GM12892 (cell line): Measurements from ENCODE around the gene RPS6KC1.
"Not testable (repeated sequence)": the region's sequence is repeated elsewhere in the genome, so short reads cannot be mapped to it uniquely, and the experiment has no call there.

ENCODE experiments used
- DNase-seq: peaks from one replicate; pipeline ENCODE4 v3.0.0; 2011; ENCODE audit not compliant: insufficient read length
- FAIRE-seq: peaks from 2 replicates; lab custom pipeline; 2011; peaks lifted over from hg19 to GRCh38; lab: Jason Lieb, UNC
- POLR2A ChIP-seq: IDR thresholded peaks from 2 replicates; pipeline ENCODE4 v1.6.1; 2011; ENCODE audit warnings: low read depth, low read length, control low read depth
- POLR2AphosphoS5 ChIP-seq: IDR thresholded peaks from 2 replicates; pipeline ENCODE4 v1.6.1; 2011; ENCODE audit warnings: low read depth, low read length, control low read depth
- TAF1 ChIP-seq: IDR thresholded peaks from 2 replicates; pipeline ENCODE4 v1.6.1; 2011; ENCODE audit warnings: low read depth, mild to moderate bottlenecking, control low read depth, low read length, borderline replicate concordance

Gene RPS6KC1

GRCh38 chr1:213138391-213138790 lies 87.3 kb downstream of the RPS6KC1 start:
- DNase-seq (no peak), FAIRE-seq (no peak)
- no peak for TF ChIP-seq TAF1
- no peak for TF ChIP-seq POLR2AphosphoS5
- no peak for TF ChIP-seq POLR2A

DNA sequence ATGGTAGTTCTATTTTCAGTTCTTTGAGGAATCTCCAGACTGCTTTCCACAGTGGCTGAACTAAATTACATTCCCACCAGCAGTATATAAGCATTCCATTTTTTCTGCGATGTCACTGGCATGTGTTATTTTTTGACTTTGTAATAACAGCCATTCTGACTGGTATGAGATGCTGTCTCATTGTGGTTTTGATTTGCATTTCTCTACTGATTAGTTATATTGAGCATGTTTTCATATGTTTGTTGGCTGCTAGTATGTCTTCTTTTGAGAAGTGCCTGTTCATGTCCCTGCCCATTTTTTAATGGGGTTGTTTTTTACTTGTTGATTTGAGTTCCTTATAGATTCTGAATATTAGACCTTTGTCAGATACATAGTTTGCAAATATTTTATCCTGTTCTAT lies 87.9 kb downstream of the RPS6KC1 start:
- DNase-seq (no peak), FAIRE-seq (no peak)
- TF ChIP-seq POLR2AphosphoS5 (no peak), POLR2A (no peak), TAF1 (no peak)

DNA sequence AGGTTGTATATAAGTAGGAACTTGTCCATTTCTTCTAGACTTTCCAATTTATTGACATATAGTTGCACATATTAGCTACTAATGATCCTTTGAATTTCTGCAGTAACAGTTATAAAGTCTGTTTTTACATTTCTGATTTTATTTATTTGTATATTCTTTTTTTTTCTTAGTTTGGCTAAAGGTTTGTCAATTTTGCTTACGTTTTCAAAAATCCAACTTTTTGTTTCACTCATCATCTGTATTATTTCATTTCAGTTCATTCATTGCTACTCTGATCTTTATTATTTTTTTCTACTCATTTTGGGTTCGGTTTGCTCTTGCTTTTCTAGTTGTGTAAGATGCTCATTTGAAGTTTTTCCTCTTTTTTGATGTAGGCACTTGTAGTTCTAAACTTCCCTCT lies 97.9 kb downstream of the RPS6KC1 start:
- TF ChIP-seq TAF1 (no peak), POLR2A (no peak), POLR2AphosphoS5 (no peak)
- FAIRE-seq (no peak), DNase-seq (no peak)

GRCh38 chr1:213150090-213150489 lies 99.0 kb downstream of the RPS6KC1 start:
- DNase-seq, FAIRE-seq: not testable (repeated sequence)

GRCh38 chr1:213154056-213154685 lies 103.1 kb downstream of the RPS6KC1 start:
- DNase-seq (no peak), FAIRE-seq (no peak)
- no peak for TF ChIP-seq TAF1
- TF ChIP-seq POLR2A: no peak
- no peak for TF ChIP-seq POLR2AphosphoS5

DNA sequence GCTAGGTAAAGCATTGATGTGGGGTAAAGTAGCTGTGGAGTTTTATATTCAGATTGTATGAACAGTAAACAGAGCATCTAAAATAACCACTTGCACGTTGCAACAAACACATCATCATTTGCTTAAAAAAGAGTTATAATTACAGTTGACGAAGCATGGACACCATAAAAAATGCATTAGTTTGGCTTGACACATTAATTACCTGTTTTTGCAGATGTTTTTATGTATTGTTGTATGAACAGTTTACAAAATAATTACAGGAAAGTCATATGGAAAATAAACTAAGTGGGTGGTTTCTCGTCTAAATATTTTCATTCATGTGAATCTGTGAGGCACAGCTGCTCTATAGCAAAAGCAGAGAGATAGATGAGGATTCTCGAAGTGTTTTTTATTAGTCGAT lies 108.3 kb downstream of the RPS6KC1 start:
- TF ChIP-seq TAF1: no peak
- TF ChIP-seq POLR2A: no peak
- no peak for TF ChIP-seq POLR2AphosphoS5
- FAIRE-seq: no peak
- DNase-seq: no peak

- not testable (repeated sequence) for DNase-seq, FAIRE-seq
Measured at GRCh38 chr1:213160442-213160841, 109.4 kb downstream of the RPS6KC1 start.

DNA sequence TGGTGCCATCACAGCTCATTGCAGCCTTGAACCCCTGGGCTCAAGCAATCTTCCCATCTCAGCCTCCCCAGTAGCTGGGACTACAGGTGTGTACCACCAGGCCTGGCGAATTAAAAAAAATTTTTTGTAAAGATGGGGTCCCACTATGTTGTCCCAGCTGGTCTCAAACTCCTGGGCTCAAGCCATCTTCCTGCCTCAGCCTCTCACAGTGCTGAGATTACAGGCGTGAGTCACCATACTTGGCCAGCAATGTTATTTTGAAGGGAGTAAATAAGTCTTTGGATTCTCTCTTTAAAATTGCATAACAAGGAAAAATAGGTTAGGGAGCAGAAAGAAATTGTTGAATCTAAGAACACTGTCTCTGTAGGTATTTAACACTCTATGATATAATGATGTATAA lies 111.3 kb downstream of the RPS6KC1 start:
- DNase-seq (no peak), FAIRE-seq (no peak)
- TF ChIP-seq POLR2AphosphoS5: no peak
- TF ChIP-seq POLR2A: no peak
- TF ChIP-seq TAF1: no peak

DNA sequence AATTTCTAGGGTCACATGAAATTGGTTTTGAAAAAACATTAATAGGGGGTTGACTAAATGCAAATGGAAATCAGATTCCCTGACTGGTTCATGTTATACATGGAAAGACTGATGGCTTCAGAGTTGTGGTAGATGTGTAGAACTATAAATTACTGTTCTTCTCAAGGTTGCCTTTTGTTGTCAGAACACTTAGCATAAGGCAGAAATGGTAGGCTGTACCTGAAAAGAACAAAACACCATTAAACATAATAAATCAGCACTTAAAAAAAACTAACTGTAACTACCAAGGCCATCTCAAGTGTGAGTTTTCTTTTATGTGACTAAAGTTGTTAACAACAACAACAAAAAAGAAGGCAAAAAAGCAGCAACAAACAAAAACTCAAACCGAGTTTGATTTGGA lies 111.8 kb downstream of the RPS6KC1 start:
- TF ChIP-seq POLR2A: no peak
- TF ChIP-seq TAF1: no peak
- no peak for TF ChIP-seq POLR2AphosphoS5
- no peak for DNase-seq
- no peak for FAIRE-seq

DNA sequence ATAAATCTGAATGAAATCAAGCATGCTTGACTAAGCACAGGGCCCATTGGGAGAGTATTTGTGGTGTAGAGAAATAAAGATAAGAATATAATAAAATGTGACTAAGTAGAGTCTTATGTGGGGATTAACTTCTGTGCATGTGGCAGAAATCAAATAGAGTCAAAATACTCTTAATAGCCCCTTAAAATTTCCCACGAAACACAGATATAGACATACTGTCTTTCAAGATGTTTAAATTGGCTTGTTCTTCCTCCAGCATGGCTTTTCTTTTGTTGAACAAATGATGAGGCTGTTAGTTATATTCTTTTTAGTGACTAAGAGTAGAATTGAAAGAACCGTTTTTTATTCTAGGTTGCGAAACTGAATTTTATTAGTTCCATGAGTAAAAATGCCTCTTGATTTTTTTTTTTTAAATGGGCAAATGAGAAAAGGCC lies 112.3 kb downstream of the RPS6KC1 start:
- DNase-seq: no peak
- FAIRE-seq: no peak
- TF ChIP-seq TAF1 (no peak), POLR2AphosphoS5 (no peak), POLR2A (no peak)

DNA sequence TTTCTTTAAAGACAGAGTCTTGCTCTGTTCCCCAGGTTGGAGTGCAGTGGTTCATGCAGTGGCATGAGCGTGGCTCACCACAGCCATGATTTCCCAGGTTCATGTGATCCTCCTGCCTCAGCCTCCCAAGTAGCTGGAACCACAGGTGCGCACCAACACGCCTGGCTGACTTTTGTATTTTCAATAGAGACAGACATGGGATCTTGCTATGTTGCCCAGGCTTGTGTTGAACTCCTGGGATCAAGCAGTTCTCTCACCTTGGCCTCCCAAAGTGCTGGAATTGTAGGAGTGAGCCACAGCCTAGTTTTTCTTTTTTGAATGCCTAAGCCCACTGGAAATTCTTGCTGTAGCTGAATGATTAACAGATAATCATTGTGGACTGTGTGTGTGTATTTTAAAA lies 113.5 kb downstream of the RPS6KC1 start:
- FAIRE-seq (no peak), DNase-seq (no peak)
- no peak for TF ChIP-seq POLR2A
- TF ChIP-seq TAF1: no peak
- no peak for TF ChIP-seq POLR2AphosphoS5

- FAIRE-seq: no peak
- TF ChIP-seq POLR2A (no peak), TAF1 (no peak), POLR2AphosphoS5 (no peak)
- no peak for DNase-seq
Measured at GRCh38 chr1:213166852-213167251, 115.8 kb downstream of the RPS6KC1 start.

GRCh38 chr1:213171711-213172110 lies 120.7 kb downstream of the RPS6KC1 start:
- DNase-seq (no peak), FAIRE-seq (no peak)
- TF ChIP-seq POLR2A (no peak), TAF1 (no peak), POLR2AphosphoS5 (no peak)
